ENCODE data around the gene CSMD2.

DNA sequence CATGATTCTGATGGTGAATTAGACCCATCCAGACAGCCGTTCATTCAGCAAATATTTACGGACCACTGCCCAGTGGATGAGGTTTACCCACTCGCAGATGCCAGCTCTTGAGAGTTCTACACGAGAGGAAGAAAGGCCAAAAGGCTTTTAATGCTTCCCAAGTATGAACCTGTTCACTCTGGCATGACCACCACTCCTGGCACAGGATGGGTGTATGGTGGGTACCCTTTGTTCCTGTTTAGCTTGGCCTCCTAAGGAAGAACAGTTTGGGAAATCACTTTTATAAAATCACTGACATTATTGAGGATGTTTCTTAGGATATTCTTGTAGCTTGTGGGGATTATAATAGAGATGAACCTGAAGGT lies 233.9 kb downstream of the CSMD2 start:
- TF ChIP-seq, protein P1, sequence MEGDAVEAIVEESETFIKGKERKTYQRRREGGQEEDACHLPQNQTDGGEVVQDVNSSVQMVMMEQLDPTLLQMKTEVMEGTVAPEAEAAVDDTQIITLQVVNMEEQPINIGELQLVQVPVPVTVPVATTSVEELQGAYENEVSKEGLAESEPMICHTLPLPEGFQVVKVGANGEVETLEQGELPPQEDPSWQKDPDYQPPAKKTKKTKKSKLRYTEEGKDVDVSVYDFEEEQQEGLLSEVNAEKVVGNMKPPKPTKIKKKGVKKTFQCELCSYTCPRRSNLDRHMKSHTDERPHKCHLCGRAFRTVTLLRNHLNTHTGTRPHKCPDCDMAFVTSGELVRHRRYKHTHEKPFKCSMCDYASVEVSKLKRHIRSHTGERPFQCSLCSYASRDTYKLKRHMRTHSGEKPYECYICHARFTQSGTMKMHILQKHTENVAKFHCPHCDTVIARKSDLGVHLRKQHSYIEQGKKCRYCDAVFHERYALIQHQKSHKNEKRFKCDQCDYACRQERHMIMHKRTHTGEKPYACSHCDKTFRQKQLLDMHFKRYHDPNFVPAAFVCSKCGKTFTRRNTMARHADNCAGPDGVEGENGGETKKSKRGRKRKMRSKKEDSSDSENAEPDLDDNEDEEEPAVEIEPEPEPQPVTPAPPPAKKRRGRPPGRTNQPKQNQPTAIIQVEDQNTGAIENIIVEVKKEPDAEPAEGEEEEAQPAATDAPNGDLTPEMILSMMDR (IDR thresholded peaks at IDR 0.05) = no peak
- TF ChIP-seq TCF7 (CRISPR knock-in tag; IDR thresholded peaks at IDR 0.05; ENCODE audit: low read depth) (no peak), NFYB (CRISPR knock-in tag; conservative IDR thresholded peaks at IDR 0.05; ENCODE audit: low read depth) (no peak), SMAD3 (CRISPR knock-in tag; IDR thresholded peaks at IDR 0.05; ENCODE audit: borderline replicate concordance) (no peak), IRF2 (CRISPR knock-in tag; IDR thresholded peaks at IDR 0.05; ENCODE audit: borderline replicate concordance, low read depth) (no peak), GABPB1 (CRISPR knock-in tag; IDR thresholded peaks at IDR 0.05) (no peak), JAZF1 (CRISPR knock-in tag; IDR thresholded peaks at IDR 0.05) (no peak)
- TF ChIP-seq, protein P2, sequence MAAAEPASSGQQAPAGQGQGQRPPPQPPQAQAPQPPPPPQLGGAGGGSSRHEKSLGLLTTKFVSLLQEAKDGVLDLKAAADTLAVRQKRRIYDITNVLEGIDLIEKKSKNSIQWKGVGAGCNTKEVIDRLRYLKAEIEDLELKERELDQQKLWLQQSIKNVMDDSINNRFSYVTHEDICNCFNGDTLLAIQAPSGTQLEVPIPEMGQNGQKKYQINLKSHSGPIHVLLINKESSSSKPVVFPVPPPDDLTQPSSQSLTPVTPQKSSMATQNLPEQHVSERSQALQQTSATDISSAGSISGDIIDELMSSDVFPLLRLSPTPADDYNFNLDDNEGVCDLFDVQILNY (CRISPR knock-in tag; IDR thresholded peaks at IDR 0.05) = no peak
- TF ChIP-seq, protein P3, sequence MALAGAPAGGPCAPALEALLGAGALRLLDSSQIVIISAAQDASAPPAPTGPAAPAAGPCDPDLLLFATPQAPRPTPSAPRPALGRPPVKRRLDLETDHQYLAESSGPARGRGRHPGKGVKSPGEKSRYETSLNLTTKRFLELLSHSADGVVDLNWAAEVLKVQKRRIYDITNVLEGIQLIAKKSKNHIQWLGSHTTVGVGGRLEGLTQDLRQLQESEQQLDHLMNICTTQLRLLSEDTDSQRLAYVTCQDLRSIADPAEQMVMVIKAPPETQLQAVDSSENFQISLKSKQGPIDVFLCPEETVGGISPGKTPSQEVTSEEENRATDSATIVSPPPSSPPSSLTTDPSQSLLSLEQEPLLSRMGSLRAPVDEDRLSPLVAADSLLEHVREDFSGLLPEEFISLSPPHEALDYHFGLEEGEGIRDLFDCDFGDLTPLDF (CRISPR knock-in tag; IDR thresholded peaks at IDR 0.05) = no peak
- TF ChIP-seq, protein P4, sequence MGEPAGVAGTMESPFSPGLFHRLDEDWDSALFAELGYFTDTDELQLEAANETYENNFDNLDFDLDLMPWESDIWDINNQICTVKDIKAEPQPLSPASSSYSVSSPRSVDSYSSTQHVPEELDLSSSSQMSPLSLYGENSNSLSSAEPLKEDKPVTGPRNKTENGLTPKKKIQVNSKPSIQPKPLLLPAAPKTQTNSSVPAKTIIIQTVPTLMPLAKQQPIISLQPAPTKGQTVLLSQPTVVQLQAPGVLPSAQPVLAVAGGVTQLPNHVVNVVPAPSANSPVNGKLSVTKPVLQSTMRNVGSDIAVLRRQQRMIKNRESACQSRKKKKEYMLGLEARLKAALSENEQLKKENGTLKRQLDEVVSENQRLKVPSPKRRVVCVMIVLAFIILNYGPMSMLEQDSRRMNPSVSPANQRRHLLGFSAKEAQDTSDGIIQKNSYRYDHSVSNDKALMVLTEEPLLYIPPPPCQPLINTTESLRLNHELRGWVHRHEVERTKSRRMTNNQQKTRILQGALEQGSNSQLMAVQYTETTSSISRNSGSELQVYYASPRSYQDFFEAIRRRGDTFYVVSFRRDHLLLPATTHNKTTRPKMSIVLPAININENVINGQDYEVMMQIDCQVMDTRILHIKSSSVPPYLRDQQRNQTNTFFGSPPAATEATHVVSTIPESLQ (CRISPR knock-in tag; IDR thresholded peaks at IDR 0.05) = no peak
- TF ChIP-seq, protein P5, sequence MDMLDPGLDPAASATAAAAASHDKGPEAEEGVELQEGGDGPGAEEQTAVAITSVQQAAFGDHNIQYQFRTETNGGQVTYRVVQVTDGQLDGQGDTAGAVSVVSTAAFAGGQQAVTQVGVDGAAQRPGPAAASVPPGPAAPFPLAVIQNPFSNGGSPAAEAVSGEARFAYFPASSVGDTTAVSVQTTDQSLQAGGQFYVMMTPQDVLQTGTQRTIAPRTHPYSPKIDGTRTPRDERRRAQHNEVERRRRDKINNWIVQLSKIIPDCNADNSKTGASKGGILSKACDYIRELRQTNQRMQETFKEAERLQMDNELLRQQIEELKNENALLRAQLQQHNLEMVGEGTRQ (CRISPR knock-in tag; IDR thresholded peaks at IDR 0.05) = no peak

Data from WTC11 (cell line).